ENCODE measurements around the gene PECR.

The PECR gene

DNA sequence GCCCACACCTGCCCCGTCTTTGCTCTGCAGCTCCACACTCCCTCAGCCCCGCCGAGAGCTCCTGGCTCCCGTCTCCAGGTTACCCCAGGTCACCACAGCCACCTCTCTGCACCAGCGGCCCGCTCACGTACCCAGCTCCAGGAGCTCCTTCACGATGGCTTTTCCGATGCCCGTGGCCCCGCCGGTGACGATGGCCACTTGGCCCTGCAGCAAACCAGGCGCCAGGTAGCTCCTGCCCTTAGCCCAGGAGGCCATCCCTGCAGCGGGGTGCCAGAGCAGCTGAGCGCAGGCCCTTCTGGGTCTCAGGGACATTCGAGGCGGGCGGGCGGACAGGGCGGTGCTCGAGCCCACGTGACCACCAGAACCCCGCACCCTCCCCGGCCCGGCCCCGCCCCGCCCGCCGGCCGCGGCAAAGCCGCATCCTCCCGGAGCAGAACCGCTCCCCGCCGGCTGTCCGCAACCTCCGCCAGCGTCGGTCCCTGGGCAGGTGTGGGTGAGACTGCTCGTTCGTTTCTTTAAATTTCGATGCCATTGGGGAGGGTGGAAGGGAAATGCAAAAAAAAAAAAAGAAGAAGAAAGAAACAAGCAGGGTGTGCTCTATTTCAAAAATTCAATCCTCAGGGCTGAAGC is at the start of gene PECR, which contains the start of gene TMEM169:
TSS of gene PECR (minus strand) at position 323 of the 630 bp plus-strand sequence. CDS start at position 255, 68 bp downstream.
TSS of gene TMEM169 (plus strand) at position 433 of the 630 bp plus-strand sequence. CDS start 14,045 bp downstream, outside the sequence.
- peak; percentile 73 for DNase-seq (ENCODE audit: low spot score)

GRCh38 chr2:216130346-216130971 is 48.9 kb upstream of the PECR start:
- no peak for DNase-seq (ENCODE audit: low spot score)

GRCh38 chr2:216126943-216127342 is 45.3 kb upstream of the PECR start:
- no peak for DNase-seq (ENCODE audit: low spot score)

- DNase-seq (ENCODE audit: low spot score): no peak
Measured at GRCh38 chr2:216121255-216121654, 39.6 kb upstream of the PECR start.

DNA sequence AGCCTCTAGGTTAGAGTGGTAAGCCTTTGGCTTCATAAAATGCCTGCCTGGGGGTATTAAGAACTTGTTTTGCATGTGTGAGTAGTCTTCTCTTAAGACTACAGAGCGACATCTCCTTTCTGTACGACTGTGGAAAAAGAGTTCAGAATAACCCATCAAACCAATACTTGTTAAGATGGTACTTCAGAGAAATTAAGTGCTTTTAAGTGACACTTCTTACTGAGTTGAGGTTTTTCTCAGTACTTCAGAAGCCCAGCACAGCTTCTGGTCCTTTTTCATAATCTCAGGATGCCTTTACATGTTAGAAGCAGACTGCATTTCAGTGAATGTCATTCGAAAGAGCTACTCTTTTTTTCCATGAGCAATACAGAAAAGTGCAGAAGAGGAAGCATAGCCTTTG is 38.4 kb upstream of the PECR start:
- DNase-seq (ENCODE audit: low spot score): no peak

GRCh38 chr2:216119146-216119545 is 37.5 kb upstream of the PECR start:
- no peak for DNase-seq (ENCODE audit: low spot score)

- DNase-seq (ENCODE audit: low spot score): no peak
Measured at GRCh38 chr2:216118474-216118873, 36.9 kb upstream of the PECR start.

DNA sequence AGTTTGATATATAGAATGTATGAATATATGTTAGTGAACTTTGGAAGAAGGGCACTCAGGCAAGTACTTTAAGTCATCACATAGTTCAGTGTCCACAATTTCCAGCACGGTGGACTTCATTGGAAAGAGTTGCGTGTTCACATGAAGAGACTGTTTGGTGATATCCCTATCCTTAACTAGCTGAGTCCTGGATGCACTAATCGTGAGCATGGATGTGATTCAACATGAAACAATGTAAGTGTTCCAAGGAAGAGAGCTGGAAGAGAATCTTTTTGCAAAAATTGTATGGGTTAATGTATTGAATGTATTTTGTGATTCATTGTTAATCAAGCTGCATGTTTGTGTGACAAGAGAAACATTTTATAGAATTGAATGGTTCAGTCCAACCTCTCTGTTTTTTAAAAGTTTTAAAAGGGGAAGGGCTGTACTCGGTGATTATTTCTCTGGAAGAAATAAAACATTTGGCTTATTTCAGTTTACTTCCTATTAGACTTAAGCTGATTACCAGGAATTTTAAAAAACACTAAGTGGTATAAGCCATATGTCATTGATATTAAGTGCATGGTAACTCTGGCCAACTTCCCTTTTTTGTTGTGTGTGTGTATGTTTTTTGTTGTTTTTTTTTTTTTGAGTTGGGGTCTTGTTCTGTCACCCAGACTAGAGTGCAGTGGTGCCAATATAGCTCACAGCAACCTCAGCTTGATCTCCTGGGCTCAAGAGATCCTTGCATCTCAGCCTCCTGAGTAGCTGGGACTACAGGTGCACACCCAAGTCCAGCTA is 36.1 kb upstream of the PECR start:
- DNase-seq (ENCODE audit: low spot score): no peak

- no peak for DNase-seq (ENCODE audit: low spot score)
Measured at GRCh38 chr2:216116418-216116817, 34.8 kb upstream of the PECR start.

DNA sequence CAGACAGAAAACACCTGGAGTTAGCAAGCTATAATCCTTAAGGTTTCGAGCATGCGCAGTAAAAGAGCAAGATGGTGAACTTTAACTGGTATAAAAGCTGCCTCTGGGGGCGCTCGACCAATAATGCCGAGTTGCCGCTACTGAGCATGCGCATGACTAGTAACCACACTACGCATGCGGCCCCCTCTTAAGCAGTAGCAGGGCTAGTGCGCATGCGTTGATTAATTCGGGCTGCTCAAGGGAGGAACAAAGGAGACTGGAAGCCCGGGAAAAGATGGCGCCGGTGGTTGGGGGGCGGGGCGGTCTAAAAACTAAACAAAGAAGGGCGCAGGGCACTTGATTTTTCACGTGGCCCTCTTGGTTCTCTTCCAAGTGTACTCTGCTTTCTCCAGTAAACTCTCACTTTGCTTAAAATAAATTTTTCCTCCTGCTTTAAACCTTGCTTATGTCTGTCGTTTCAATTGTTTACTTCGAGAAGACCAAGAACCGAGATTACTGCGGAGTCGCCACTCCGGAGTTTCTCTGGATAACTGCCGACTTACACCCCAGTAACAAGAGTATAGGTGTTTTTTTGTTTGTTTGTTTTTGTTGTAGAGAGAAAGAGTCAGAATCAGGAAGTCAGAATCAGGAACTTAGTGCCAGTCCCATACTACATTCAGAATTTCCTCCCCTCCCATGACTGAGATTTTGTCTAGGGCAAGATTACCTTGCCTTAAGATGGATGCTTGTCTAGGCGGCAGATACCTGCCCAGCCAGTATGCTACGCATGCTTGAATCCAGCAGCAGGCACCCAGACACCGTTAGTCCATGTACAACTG is 33.3 kb upstream of the PECR start:
- peak; percentile 97 for DNase-seq (ENCODE audit: low spot score)

DNA sequence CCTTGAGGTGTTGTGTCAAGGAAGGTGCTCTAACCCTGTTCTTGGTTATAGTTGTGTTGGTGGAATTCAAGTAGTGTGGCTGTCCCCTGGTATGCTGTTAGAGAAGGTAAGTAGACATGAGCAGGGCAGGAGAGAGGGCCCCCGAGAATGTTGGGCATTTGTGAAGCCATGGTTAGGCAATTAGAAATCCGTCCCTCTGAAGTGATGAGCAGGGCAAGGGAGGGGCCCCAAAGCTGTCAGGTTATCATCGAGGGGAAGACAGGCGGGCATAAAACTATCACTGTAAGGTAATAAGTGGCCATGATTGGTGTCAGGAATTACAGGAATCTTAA is 32.7 kb upstream of the PECR start:
- DNase-seq (ENCODE audit: low spot score): no peak

DNA sequence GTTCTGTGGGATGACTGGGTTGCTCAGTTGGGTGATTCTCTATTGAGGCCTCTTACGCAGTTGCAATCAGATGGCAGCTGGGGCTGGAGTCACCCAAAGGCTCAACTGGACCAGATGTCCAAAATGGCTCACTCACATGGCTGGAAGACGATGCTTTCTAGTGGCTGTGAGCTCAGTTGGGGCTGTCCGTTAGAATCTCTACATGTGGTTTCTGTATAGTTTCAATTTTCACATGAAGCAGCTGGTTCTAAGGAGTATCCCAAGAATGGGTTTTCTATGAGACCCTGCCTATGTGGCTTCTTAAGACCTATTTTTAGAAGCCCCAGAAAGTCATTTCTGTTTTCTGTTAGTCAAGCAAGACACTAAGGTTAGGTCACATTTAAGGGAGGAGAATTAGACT is 32.0 kb upstream of the PECR start:
- no peak for DNase-seq (ENCODE audit: low spot score)

DNA sequence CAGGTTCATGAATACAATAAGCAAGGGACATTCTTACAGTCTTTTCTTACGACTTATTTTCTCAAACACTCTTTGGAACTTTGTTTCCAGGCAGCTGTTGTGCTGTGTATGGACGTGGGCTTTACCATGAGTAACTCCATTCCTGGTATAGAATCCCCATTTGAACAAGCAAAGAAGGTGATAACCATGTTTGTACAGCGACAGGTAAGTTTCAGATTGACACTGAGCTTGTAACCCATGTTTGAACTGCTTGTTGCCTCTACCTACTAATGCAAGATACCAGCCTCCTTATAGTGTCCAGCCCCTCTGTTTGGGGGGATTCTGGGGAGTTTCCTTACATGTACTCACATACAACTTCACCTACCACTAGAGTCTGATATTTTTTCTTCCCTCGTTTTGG is 31.3 kb upstream of the PECR start:
- no peak for DNase-seq (ENCODE audit: low spot score)

GRCh38 chr2:216111122-216111521 is 29.5 kb upstream of the PECR start:
- DNase-seq (ENCODE audit: low spot score): no peak

GRCh38 chr2:216110620-216111019 is 29.0 kb upstream of the PECR start:
- no peak for DNase-seq (ENCODE audit: low spot score)

DNA sequence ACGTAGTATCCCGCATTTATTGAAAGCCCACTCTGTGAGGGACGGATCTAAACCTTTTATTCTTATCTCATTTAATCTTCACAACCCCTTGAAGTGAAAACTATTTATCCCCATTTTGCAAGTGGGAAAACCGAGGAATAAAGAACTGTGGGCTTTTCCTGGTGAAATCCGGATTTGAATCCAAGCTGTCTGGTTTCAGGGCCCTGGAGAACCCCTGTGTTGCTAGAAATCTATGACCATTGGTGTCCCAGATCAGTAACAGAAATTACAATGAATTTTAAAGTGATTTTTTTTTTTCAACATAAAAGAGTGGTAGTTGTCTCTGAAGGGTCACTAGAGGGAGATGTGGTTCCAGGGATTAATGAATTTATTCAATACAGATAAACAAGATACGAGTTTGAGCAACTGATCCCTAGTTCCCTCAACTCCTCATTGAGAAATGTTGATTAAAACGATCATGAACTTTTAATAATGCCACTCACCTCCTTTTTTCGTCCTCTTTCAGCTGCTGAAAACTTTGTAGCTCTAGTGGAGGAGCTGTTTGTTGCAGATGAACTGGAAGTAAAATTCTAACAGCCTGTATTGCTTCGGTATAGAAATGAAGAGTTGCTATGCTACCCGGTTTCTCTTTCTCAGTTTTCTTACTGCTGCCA is 28.5 kb upstream of the PECR start:
- peak; percentile 52 for DNase-seq (ENCODE audit: low spot score)

GRCh38 chr2:216108967-216109921 is 27.6 kb upstream of the PECR start, which contains the start of gene XRCC5:
Gene XRCC5 (plus strand): TSS chr2:216109348. CDS start chr2:216109437, 89 bp downstream.
- DNase-seq (ENCODE audit: low spot score): peak; percentile 93

DNA sequence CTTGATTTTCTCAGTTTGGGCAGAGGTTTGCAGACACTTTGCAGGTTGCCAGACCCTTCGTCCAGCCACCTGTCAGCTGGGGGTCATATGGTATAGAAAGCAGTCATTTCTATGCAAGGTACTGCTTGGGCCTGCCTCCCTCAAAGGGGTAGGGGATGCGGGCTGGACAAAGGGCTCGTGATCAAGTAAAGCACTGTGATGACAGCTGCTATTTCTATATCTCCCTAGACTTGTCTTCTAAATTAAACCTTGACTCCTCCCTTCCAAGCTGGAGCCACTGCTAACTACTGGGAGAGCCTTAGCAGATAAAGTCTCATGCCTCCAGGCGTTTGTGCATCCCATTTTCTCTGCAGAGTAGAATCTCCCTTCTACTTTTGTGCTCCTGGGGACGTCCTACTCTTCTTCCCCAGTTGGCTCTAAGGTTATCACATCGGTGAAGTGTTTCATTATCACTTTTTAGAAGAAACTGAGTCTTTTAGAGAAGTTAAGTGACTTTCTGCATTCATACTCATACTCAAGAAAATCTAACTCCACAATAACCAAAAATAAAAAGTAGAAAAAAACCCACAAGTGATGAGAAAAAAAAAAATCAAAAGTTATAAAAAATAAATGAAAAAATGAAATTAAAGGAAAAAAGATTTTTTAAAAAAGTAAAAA is 26.8 kb upstream of the PECR start:
- DNase-seq (ENCODE audit: low spot score): no peak

DNA sequence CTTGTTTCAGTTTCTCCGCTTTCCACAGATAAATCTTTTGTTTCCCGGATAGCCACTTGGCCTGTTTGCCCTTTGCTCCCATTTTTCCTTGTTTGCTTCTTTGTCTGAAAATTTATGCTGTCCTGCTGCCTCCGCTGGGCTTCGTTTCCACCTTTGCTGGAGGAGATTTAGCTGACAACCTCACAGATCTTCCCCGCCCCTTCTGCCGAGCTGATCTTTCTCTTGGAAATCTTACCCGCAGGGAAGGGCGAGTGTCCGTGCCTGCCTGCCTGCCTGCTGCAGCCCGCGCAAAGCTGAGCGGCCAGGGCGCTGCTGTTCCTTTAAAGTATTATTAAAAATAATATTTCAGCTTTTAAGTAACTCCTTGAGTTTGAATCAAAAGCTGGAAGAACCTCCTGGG is 26.2 kb upstream of the PECR start:
- no peak for DNase-seq (ENCODE audit: low spot score)

DNA sequence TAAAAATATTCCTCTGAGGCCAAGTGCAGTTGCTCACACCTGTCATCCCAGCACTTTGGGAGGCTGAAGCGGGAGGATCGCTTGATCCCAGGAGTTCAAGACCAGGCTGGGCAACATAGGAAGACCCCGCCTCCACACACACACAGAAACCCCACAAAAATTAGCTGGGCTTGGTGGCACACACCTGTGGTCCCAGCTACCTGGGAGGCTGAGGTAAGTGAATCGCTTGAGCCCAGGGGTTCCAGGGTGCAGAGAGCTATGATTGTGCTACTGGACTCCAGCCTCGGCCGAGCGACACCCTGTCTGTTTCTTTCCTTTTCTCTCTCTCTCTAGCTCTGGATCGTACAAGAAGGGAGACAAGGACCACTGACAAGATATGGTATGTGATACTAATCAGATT is 25.7 kb upstream of the PECR start:
- no peak for DNase-seq (ENCODE audit: low spot score)
